HepG2 (cell line): ENCODE data around the gene PCP4L1. TPM values are rescaled to one million over a fixed set of nuclear protein-coding genes. Genes with fewer than 3 reads are reported as not detected.

Source experiments
- EED ChIP-seq: sonication (generic); formaldehyde crosslinking; IDR thresholded peaks from 2 replicates; pipeline ENCODE4 v1.5.0; 2020; ENCODE audit warnings: mild to moderate bottlenecking, missing genetic modification reagents
- HMGA1 ChIP-seq: sonication (generic); formaldehyde crosslinking; conservative IDR thresholded peaks from 2 replicates; pipeline ENCODE4 v1.4.0; 2020; ENCODE audit warnings: missing genetic modification reagents
- HNF4G ChIP-seq, 2 experiments: sonication (generic) in 1 of 2; formaldehyde crosslinking in 1 of 2; IDR thresholded peaks; 2 replicates each; pipeline versions ENCODE4 v1.4.0 to v1.6.1; 2011 to 2020; ENCODE audit warnings: borderline replicate concordance in 2 of 2, low read depth in 2 of 2, mild to moderate bottlenecking in 2 of 2, low read length in 1 of 2, missing genetic modification reagents in 1 of 2, moderate library complexity in 1 of 2
- KLF11 ChIP-seq: IDR thresholded peaks from 2 replicates; pipeline ENCODE4 v1.6.1; 2016; ENCODE audit warnings: missing compliant biosample characterization
- NR2C2 ChIP-seq: sonication (generic); formaldehyde crosslinking; IDR thresholded peaks from 2 replicates; pipeline ENCODE4 v1.4.0; 2020; ENCODE audit warnings: missing genetic modification reagents, mild to moderate bottlenecking, moderate library complexity, borderline replicate concordance
- SAFB2 ChIP-seq: sonication (generic); formaldehyde crosslinking; IDR thresholded peaks from 2 replicates; pipeline ENCODE4 v1.5.1; 2020; ENCODE audit warnings: missing genetic modification reagents, low read depth, mild to moderate bottlenecking, borderline replicate concordance
- SATB2 ChIP-seq: sonication (generic); formaldehyde crosslinking; IDR thresholded peaks from 2 replicates; pipeline ENCODE4 v1.5.0; 2020; ENCODE audit warnings: missing genetic modification reagents
- SMC3 ChIP-seq: IDR thresholded peaks from 2 replicates; pipeline ENCODE4 v1.6.1; 2011; ENCODE audit warnings: low read length, improper control_type of control experiment
- ZFP37 ChIP-seq: sonication (generic); formaldehyde crosslinking; IDR thresholded peaks from 2 replicates; pipeline ENCODE4 v1.4.0; 2020; ENCODE audit warnings: missing genetic modification reagents, borderline replicate concordance
- ZMAT3 ChIP-seq: sonication (generic); formaldehyde crosslinking; conservative IDR thresholded peaks from 2 replicates; pipeline ENCODE4 v1.7.0; 2021; ENCODE audit warnings: missing genetic modification reagents
- ZNF101 ChIP-seq: sonication (generic); formaldehyde crosslinking; IDR thresholded peaks from 2 replicates; pipeline ENCODE4 v1.4.0; 2020; ENCODE audit warnings: mild to moderate bottlenecking, low read depth, missing genetic modification reagents, borderline replicate concordance
- ZNF225 ChIP-seq: sonication (generic); formaldehyde crosslinking; IDR thresholded peaks from 2 replicates; pipeline ENCODE4 v1.4.0; 2020; ENCODE audit warnings: mild to moderate bottlenecking, missing genetic modification reagents
- ZNF235 ChIP-seq: sonication (generic); formaldehyde crosslinking; IDR thresholded peaks from 2 replicates; pipeline ENCODE4 v1.8.1; 2023; ENCODE audit warnings: mild to moderate bottlenecking, missing genetic modification reagents, borderline replicate concordance
- ZNF282 ChIP-seq: fragments of 450-650 bp; IDR thresholded peaks from 2 replicates; pipeline ENCODE4 v1.6.1; 2018; ENCODE audit not compliant: partially characterized antibody
- ZNF33B ChIP-seq: sonication (generic); formaldehyde crosslinking; IDR thresholded peaks from 2 replicates; pipeline ENCODE4 v1.5.1; 2020; ENCODE audit warnings: mild to moderate bottlenecking, missing genetic modification reagents
- ZNF446 ChIP-seq: sonication (generic); formaldehyde crosslinking; IDR thresholded peaks from 2 replicates; pipeline ENCODE4 v1.5.0; 2020; ENCODE audit warnings: mild to moderate bottlenecking, missing genetic modification reagents
- ZNF746 ChIP-seq: sonication (generic); formaldehyde crosslinking; IDR thresholded peaks from 2 replicates; pipeline ENCODE4 v1.8.0; 2022; ENCODE audit warnings: mild to moderate bottlenecking, missing genetic modification reagents
- polyA plus RNA-seq, 8 experiments: library from polyadenylated mRNA; depleted of rRNA in 3 of 8; stranded (reverse) in 7 of 8; unstranded in 1 of 8; fragments of >200 nt; fragmentation: Illumina TruSeq in 4 of 8; extraction: Trizol in 4 of 8; gene quantifications; 2 replicates each; pipeline versions ENCODE4 v1.2.1 to v1.2.3, GENCODE V29; 2011 to 2016; ENCODE audit warnings: low read depth in 4 of 8, missing spikeins in 1 of 8, mixed read lengths in 1 of 8; ENCODE audit not compliant: insufficient read depth in 1 of 8
- total RNA-seq, 5 experiments: library from RNA; depleted of rRNA; stranded (reverse); fragments of >200 nt; fragmentation: Illumina TruSeq; extraction: Trizol; gene quantifications; 2 replicates each; pipeline ENCODE4 v1.2.3, GENCODE V29; 2016; ENCODE audit warnings: low read depth in 1 of 5
- TF ChIP-seq, protein P1 (sequence below): sonication (generic); formaldehyde crosslinking; IDR thresholded peaks from 2 replicates; pipeline ENCODE4 v1.5.0; 2020; ENCODE audit warnings: missing genetic modification reagents
- TF ChIP-seq, protein P2 (sequence below): IDR thresholded peaks from 2 replicates; pipeline ENCODE4 v1.6.1; 2012; ENCODE audit warnings: low read length, improper control_type of control experiment
- TF ChIP-seq, protein P3 (sequence below): sonication (generic); formaldehyde crosslinking; IDR thresholded peaks from 2 replicates; pipeline ENCODE4 v1.4.0; 2020; ENCODE audit warnings: missing genetic modification reagents
- TF ChIP-seq, protein P4 (sequence below): fragments of 450-650 bp; IDR thresholded peaks from 2 replicates; pipeline ENCODE4 v1.6.1; 2017
- TF ChIP-seq, protein P5 (sequence below): fragments of 450-650 bp; IDR thresholded peaks from 2 replicates; pipeline ENCODE4 v1.6.1; 2016

Gene PCP4L1
- total and polyA plus RNA-seq, 2 of the 13 experiments (the other 11 are each of a cell fraction or from before 2014, with no cell fraction given): 0.28 TPM; not detected in 1

DNA sequence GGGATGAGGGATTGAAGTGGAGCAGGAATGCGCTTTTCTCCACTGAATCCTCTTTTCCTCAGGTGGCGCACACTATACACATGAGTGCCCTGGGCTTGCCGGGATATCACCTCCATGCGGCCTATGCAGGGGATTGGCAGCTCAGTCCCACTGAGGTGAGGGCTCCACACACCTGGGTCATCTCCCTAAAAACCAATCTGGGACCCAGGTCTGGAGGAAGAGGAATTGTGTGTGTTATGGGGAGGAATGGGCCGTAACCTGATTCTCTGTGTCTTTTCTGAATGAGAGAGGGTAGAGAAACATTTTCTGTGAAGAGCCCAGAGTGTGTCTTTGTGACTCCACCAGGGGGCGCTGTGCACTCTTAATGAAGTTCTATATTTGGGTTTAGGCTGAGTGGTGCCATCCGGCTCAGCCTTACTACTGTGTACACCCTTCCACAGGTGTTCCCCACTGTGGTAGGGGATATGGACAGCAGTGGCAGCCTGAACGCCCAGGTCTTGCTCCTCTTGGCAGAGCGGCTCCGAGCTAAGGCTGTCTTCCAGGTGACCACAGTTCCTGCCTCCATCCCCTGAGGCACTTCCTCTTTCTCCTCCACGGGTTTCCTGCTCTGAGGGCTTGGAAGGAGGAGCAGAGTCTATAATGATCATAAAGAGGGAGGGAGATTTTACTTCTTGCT is 31.2 kb upstream of the PCP4L1 start (continued):
- TF ChIP-seq, protein P1, sequence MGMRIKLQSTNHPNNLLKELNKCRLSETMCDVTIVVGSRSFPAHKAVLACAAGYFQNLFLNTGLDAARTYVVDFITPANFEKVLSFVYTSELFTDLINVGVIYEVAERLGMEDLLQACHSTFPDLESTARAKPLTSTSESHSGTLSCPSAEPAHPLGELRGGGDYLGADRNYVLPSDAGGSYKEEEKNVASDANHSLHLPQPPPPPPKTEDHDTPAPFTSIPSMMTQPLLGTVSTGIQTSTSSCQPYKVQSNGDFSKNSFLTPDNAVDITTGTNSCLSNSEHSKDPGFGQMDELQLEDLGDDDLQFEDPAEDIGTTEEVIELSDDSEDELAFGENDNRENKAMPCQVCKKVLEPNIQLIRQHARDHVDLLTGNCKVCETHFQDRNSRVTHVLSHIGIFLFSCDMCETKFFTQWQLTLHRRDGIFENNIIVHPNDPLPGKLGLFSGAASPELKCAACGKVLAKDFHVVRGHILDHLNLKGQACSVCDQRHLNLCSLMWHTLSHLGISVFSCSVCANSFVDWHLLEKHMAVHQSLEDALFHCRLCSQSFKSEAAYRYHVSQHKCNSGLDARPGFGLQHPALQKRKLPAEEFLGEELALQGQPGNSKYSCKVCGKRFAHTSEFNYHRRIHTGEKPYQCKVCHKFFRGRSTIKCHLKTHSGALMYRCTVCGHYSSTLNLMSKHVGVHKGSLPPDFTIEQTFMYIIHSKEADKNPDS (CRISPR knock-in tag): no peak
- TF ChIP-seq, protein P2, sequence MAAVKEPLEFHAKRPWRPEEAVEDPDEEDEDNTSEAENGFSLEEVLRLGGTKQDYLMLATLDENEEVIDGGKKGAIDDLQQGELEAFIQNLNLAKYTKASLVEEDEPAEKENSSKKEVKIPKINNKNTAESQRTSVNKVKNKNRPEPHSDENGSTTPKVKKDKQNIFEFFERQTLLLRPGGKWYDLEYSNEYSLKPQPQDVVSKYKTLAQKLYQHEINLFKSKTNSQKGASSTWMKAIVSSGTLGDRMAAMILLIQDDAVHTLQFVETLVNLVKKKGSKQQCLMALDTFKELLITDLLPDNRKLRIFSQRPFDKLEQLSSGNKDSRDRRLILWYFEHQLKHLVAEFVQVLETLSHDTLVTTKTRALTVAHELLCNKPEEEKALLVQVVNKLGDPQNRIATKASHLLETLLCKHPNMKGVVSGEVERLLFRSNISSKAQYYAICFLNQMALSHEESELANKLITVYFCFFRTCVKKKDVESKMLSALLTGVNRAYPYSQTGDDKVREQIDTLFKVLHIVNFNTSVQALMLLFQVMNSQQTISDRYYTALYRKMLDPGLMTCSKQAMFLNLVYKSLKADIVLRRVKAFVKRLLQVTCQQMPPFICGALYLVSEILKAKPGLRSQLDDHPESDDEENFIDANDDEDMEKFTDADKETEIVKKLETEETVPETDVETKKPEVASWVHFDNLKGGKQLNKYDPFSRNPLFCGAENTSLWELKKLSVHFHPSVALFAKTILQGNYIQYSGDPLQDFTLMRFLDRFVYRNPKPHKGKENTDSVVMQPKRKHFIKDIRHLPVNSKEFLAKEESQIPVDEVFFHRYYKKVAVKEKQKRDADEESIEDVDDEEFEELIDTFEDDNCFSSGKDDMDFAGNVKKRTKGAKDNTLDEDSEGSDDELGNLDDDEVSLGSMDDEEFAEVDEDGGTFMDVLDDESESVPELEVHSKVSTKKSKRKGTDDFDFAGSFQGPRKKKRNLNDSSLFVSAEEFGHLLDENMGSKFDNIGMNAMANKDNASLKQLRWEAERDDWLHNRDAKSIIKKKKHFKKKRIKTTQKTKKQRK: no peak
- TF ChIP-seq ZNF235 (CRISPR knock-in tag) (no peak), SATB2 (CRISPR knock-in tag) (no peak), HNF4G (IDR thresholded peaks at IDR 0.05; ENCODE audit: borderline replicate concordance, low read depth, low read length) (no peak), HNF4G (CRISPR knock-in tag; IDR thresholded peaks at IDR 0.05; ENCODE audit: borderline replicate concordance, low read depth) (no peak), SMC3 (peak; percentile 95), ZNF446 (CRISPR knock-in tag) (0 out of 2 replicates have a peak, but pooled peaks have one; percentile 27), HMGA1 (CRISPR knock-in tag) (no peak), ZNF225 (CRISPR knock-in tag) (no peak), ZMAT3 (CRISPR knock-in tag) (no peak), ZNF746 (CRISPR knock-in tag) (no peak), SAFB2 (no peak), KLF11 (no peak), EED (CRISPR knock-in tag) (no peak), ZNF282 (no peak), ZNF33B (no peak), ZNF101 (no peak), NR2C2 (CRISPR knock-in tag) (no peak), ZFP37 (CRISPR knock-in tag) (no peak)
- TF ChIP-seq, protein P3, sequence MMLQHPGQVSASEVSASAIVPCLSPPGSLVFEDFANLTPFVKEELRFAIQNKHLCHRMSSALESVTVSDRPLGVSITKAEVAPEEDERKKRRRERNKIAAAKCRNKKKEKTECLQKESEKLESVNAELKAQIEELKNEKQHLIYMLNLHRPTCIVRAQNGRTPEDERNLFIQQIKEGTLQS (CRISPR knock-in tag): no peak
- TF ChIP-seq, protein P4, sequence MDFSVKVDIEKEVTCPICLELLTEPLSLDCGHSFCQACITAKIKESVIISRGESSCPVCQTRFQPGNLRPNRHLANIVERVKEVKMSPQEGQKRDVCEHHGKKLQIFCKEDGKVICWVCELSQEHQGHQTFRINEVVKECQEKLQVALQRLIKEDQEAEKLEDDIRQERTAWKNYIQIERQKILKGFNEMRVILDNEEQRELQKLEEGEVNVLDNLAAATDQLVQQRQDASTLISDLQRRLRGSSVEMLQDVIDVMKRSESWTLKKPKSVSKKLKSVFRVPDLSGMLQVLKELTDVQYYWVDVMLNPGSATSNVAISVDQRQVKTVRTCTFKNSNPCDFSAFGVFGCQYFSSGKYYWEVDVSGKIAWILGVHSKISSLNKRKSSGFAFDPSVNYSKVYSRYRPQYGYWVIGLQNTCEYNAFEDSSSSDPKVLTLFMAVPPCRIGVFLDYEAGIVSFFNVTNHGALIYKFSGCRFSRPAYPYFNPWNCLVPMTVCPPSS: no peak
- TF ChIP-seq, protein P5, sequence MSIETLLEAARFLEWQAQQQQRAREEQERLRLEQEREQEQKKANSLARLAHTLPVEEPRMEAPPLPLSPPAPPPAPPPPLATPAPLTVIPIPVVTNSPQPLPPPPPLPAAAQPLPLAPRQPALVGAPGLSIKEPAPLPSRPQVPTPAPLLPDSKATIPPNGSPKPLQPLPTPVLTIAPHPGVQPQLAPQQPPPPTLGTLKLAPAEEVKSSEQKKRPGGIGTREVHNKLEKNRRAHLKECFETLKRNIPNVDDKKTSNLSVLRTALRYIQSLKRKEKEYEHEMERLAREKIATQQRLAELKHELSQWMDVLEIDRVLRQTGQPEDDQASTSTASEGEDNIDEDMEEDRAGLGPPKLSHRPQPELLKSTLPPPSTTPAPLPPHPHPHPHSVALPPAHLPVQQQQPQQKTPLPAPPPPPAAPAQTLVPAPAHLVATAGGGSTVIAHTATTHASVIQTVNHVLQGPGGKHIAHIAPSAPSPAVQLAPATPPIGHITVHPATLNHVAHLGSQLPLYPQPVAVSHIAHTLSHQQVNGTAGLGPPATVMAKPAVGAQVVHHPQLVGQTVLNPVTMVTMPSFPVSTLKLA: no peak
